ENCODE measurements around the gene NSUN3. TPM values are rescaled to one million over a fixed set of nuclear protein-coding genes. Genes with fewer than 3 reads are reported as not detected.

NSUN3 gene
- total RNA-seq, 1 donor from 2014 or later = 8.5 TPM

DNA sequence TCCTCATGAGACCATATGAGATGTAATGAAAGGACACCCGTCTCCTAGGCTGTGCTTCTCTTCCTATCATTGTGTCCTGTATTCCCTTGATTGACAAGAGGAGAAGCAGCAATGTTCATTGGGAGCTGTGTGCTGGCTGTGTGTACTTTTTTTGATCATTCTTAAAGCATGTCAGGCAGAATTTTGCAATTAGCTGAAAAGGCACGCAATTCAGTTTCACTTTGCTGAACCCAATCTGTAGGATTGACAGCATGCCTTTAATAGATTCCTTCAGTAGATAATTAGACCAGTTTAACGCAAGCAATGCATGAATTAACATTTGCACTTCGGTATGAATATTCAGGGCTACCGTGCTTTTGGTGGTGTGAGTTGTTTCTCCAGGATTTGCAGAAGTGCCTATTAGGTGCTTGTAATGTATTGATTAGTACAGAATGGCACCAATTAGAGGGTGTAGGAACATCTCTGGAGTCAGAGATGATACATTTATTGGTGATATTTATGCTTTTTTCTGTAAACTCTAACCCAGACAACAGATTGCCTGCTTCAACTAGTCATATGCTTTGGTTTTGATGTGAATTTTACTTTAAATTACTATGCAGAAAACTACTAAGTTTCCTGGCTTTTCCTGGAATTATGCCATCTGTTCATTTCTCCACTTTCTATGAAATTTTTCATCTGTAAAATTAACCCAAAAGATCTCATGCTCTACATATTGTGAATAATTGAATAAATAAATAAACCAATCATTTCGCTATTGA, 114.3 kb downstream of the NSUN3 start:
- H3K4me3 Mint-ChIP-seq (ENCODE audit: unreplicated experiment) = no peak overlapping the region
- no peak for DNase-seq (ENCODE audit: low spot score)
- H3K4me1 Mint-ChIP-seq (ENCODE audit: low read depth) = peaks cover 8% of the 10 kb centered on the region
- H3K27me3 Mint-ChIP-seq (ENCODE audit: low read depth) = no peaks in the 10 kb centered on the region
- H3K27ac Mint-ChIP-seq (ENCODE audit: unreplicated experiment) = no peak overlapping the region
- no peaks in the 10 kb centered on the region for H3K9me3 Mint-ChIP-seq (ENCODE audit: low read depth)
- no peaks in the 10 kb centered on the region for H3K36me3 Mint-ChIP-seq (ENCODE audit: low read depth)
- TF ChIP-seq, protein P1, sequence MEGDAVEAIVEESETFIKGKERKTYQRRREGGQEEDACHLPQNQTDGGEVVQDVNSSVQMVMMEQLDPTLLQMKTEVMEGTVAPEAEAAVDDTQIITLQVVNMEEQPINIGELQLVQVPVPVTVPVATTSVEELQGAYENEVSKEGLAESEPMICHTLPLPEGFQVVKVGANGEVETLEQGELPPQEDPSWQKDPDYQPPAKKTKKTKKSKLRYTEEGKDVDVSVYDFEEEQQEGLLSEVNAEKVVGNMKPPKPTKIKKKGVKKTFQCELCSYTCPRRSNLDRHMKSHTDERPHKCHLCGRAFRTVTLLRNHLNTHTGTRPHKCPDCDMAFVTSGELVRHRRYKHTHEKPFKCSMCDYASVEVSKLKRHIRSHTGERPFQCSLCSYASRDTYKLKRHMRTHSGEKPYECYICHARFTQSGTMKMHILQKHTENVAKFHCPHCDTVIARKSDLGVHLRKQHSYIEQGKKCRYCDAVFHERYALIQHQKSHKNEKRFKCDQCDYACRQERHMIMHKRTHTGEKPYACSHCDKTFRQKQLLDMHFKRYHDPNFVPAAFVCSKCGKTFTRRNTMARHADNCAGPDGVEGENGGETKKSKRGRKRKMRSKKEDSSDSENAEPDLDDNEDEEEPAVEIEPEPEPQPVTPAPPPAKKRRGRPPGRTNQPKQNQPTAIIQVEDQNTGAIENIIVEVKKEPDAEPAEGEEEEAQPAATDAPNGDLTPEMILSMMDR (IDR thresholded peaks at IDR 0.05) = no peak

Other genes with a start within 250 kb of the NSUN3 start
- gene PROS1, start 89.2 kb upstream of the NSUN3 start, total RNA-seq = 24.5 to 32.6 TPM (median 25.6 TPM) in 3 replicates
- 10.7 to 12.2 TPM (median 10.8 TPM) in 3 replicates for gene ARL13B, start 82.9 kb upstream of the NSUN3 start, total RNA-seq
- gene STX19, start 34.5 kb upstream of the NSUN3 start, total RNA-seq = not detected in 3 replicates
- 2.4 to 2.9 TPM (median 2.9 TPM) in 3 replicates for gene DHFR2, start 145 bp upstream of the NSUN3 start, total RNA-seq

Measured in chondrocyte (in vitro differentiated cells).